22Rv1 (cell line): ENCODE data around the gene FAF1.
A peak's percentile ranks its signal among the peaks of the same experiment; 100 is the strongest.
"Not testable (repeated sequence)": the region's sequence is repeated elsewhere in the genome, so short reads cannot be mapped to it uniquely, and the experiment has no call there.

Source experiments
- H3K27ac ChIP-seq: fragments of 450-650 bp; 2 replicates; pipeline ENCODE4 v1.5.1; 2017
- CTCF ChIP-seq: fragments of 450-650 bp; IDR thresholded peaks from 2 replicates; pipeline ENCODE4 v1.5.1; 2017; ENCODE audit warnings: mild to moderate bottlenecking
- ZFX ChIP-seq: fragments of 450-650 bp; IDR thresholded peaks from 2 replicates; pipeline ENCODE4 v1.6.1; 2017; ENCODE audit warnings: antibody characterized with exemption, borderline replicate concordance

FAF1 gene

DNA sequence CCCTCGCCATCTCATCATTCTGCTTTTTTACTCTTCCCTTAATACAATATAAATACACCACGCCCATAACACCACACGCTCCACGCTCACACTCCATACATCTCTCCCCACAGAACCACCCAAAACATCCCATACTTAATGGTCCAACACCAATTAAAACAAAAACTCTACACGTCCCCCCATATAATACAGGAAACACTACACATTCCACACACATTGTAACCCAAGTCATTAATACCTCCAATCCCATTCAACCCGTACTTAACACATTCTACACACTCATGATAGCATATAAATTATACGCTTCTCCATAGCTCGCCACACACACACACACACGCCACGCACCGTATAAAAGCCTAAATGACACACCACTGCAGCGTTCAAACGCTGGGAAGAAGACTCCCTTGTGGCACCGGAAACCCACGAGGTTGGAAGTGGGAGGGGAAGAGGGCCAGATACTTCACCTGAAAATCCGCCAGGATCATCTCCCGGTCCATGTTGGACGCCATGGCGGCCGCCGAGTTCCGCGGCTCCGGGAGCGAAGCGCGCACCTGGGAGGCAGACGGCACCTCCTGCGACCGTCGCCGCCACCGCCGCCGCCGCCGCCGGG, 659 bp downstream of the FAF1 start:
- peak overlapping the region; percentile 98 for H3K27ac ChIP-seq
- TF ChIP-seq CTCF: no peak
- no peak for TF ChIP-seq ZFX

- no peak overlapping the region for H3K27ac ChIP-seq
- TF ChIP-seq ZFX: no peak
- TF ChIP-seq CTCF: no peak
Measured at GRCh38 chr1:50955116-50955515, 5.0 kb downstream of the FAF1 start.

- not testable (repeated sequence) for H3K27ac ChIP-seq
Measured at GRCh38 chr1:50952566-50952965, 7.5 kb downstream of the FAF1 start.

- H3K27ac ChIP-seq: no peak overlapping the region
- TF ChIP-seq ZFX: no peak
- no peak for TF ChIP-seq CTCF
Measured at GRCh38 chr1:50950396-50950795, 9.7 kb downstream of the FAF1 start.

DNA sequence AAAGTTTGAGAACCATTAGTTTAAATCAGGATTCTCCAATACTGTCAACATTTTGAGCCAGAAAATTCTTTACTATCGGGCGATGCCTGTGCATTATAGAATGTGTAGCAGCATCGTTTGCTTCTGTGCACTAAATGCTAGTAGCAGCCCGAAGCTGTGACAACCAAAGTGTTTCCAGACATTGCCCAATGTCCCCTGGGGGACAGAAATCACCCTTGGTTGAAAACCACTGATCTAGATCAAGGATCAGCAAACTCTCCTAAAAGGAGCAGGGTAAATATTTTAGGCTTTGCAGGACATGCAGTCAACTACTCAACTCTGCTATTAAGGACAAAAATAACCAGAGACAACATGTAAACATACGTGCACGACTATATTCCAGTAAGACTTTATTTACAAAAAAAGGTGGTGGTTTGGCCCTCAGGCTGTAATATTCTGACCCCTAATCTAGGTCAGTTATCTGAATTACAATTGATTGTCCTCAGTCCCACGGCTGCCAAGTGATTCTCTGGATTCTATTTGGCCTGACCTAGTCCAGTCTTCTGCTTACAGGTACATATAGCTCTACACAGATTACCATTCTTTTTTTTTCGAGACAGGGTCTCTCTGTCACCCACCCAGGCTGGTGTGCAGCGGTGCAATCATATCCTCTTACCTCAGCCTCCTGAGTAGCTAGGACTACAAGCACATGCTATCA, 10.6 kb downstream of the FAF1 start:
- no peak overlapping the region for H3K27ac ChIP-seq
- no peak for TF ChIP-seq ZFX
- TF ChIP-seq CTCF: no peak

DNA sequence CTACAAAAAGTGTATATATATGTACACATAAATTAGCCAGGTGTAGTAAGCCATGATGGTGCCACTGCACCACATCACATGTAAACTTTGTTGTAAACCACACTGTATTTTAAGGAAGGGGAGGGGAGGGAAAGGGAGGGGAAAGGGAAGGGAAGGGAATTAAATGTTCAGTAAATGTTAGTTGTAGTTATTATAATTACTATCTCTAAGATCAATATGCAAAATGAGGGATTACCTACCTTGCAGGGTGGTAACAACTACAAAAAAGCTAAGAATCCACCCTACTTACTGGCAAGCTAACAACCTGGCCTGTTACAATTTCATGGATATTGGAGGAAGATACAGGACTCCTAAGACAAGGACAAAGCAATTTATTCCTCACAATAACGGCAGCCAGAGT, 17.7 kb downstream of the FAF1 start:
- H3K27ac ChIP-seq: no peak overlapping the region
- TF ChIP-seq CTCF (no peak), ZFX (no peak)

GRCh38 chr1:50940291-50940690, 19.8 kb downstream of the FAF1 start:
- no peak for TF ChIP-seq CTCF
- no peak for TF ChIP-seq ZFX
- H3K27ac ChIP-seq: no peak overlapping the region
